Adipose tissue (tissue), 3 donors: Measurements from ENCODE around the gene GARNL3. TPM values are rescaled to one million over a fixed set of nuclear protein-coding genes. Genes with fewer than 3 reads are reported as not detected.

Source experiments
- H3K27ac ChIP-seq: one replicate; pipeline ENCODE4 v1.5.1; 2013; ENCODE audit warnings: low read depth, low read length
- WGBS, 3 donors: extraction: QIAGEN DNeasy Blood & Tissue Kit; methylation state at CpG; one replicate each; pipeline ENCODE4 v1.1.7; 2013; 5-methylcytosine and 5-hydroxymethylcytosine counted together
- polyA plus RNA-seq, 3 donors: library from polyadenylated mRNA; stranded (reverse); fragments of 200-250 nt; gene quantifications; one replicate each; pipeline ENCODE4 v1.2.3, GENCODE V29; 2013
- donor health status: healthy with polysubstance abuse.
- donor health status: Bipolar disorder and iron deficiency.
- donor health status: healthy.

The GARNL3 gene
- polyA plus RNA-seq, 3 donors: 2.4 to 7.5 (median 3.0) TPM

GRCh38 chr9:127232833-127233549, 31.6 kb upstream of the GARNL3 start:
- no peak overlapping the region for H3K27ac ChIP-seq
- WGBS, 3 donors: 82 to 88% (median 83%) methylated on average over 4 of the region's 4 CpGs

- WGBS, 3 donors: 46 to 73% (median 58%) methylated on average over 4 of the region's 4 CpGs
- H3K27ac ChIP-seq: no peak overlapping the region
Measured at GRCh38 chr9:127233550-127233949, 31.0 kb upstream of the GARNL3 start.

- WGBS, 3 donors: 53 to 81% (median 68%) methylated on average over 1 of the region's 1 CpG
- no peak overlapping the region for H3K27ac ChIP-seq
Measured at GRCh38 chr9:127233989-127234388, 30.6 kb upstream of the GARNL3 start.

GRCh38 chr9:127237801-127238200, 26.8 kb upstream of the GARNL3 start:
- H3K27ac ChIP-seq: no peak overlapping the region
- WGBS, 3 donors: 80 to 91% (median 89%) methylated on average over 4 of the region's 4 CpGs

DNA sequence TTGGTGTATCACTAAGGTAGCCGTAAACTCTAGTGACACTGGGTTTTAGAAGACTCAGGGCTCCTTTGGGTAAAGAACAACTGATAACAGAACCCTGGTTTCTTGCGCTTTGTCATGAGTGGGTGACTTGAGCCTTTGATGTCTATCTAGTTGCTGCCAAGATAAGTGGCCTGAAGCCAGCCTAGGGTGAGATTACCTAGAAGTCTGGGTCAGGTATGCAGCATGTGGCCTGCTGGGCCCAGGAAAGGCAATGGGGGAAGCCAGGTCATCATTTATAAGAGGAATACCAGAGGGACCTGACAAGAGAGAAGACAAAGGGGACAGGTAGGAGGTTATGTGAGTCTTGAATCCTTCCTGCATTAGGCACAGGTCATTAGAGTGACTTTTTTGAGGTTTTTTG, 23.2 kb upstream of the GARNL3 start:
- WGBS, 3 donors: 84 to 98% (median 93%) methylated on average over 2 of the region's 2 CpGs

GRCh38 chr9:127244609-127245601, 19.7 kb upstream of the GARNL3 start:
- 5 to 8% (median 5%) methylated on average over 53 of the region's 53 CpGs for WGBS, 3 donors
- H3K27ac ChIP-seq: no peak overlapping the region

More for the DNA sequence above, 23.2 kb upstream of the GARNL3 start:
- H3K27ac ChIP-seq: no peak overlapping the region

GRCh38 chr9:127245637-127246164, 18.9 kb upstream of the GARNL3 start:
- no peak overlapping the region for H3K27ac ChIP-seq
- 31 to 84% (median 82%) methylated on average over 8 of the region's 8 CpGs for WGBS, 3 donors

DNA sequence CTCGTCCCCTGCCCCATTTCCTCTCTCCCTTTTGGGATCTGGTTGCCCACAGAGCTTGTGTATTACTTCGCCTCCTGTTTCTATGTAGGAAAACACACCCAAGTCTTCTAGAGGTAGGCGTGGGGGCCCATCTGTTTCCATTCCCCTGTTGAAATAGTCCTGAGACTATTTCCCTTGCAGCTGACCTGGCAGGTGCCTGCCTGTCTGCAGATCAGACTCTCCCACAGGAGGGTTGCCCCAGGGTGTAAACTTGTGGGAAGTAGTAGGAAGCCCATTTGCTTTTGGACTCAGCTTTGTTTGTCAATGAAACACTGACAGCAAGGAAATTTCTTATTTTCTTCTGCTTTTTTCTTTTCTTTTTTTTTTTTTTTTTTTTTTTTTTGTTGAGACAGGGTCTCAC, 16.3 kb upstream of the GARNL3 start:
- no peak overlapping the region for H3K27ac ChIP-seq
- WGBS, 3 donors: 82 to 91% (median 89%) methylated on average over 3 of the region's 3 CpGs

- no peak overlapping the region for H3K27ac ChIP-seq
- 86 to 92% (median 90%) methylated on average over 5 of the region's 5 CpGs for WGBS, 3 donors
Measured at GRCh38 chr9:127249877-127250276, 14.7 kb upstream of the GARNL3 start.

DNA sequence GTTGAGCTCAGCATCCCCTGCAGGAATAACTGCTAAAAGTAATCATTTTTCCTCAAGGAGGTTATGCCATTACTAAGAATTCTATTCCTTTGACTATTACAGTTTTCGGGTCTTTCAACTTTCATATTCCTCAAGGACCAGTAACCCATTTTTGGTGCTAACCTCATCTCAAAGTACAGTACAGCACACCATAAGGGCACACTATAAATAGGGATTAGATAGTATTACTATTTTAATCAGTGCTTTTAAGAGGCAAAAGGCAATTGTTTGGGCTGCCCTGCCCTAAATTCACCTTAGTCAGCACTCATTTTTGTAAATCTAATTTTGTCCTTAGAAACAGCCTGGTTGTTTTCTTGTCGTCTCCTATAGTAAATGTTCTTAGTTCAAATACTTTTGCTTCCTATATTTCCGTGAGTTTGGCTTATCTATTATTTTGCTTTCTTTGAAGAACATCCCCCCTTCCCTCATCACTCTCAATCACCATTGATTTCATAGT, 13.6 kb upstream of the GARNL3 start:
- no peak overlapping the region for H3K27ac ChIP-seq
- 88 to 91% (median 90%) methylated on average over 3 of the region's 3 CpGs for WGBS, 3 donors

- H3K27ac ChIP-seq: no peak overlapping the region
- 91 to 93% (median 91%) methylated on average over 4 of the region's 4 CpGs for whole genome bisulfite sequencing, 3 donors
Measured at GRCh38 chr9:127252410-127253318, 11.9 kb upstream of the GARNL3 start.

- no peak overlapping the region for H3K27ac ChIP-seq
- 93 to 100% (median 94%) methylated on average over 2 of the region's 2 CpGs for WGBS, 3 donors
Measured at GRCh38 chr9:127253446-127253845, 11.1 kb upstream of the GARNL3 start.

- H3K27ac ChIP-seq: no peak overlapping the region
Measured at GRCh38 chr9:127255692-127256091, 8.9 kb upstream of the GARNL3 start.

DNA sequence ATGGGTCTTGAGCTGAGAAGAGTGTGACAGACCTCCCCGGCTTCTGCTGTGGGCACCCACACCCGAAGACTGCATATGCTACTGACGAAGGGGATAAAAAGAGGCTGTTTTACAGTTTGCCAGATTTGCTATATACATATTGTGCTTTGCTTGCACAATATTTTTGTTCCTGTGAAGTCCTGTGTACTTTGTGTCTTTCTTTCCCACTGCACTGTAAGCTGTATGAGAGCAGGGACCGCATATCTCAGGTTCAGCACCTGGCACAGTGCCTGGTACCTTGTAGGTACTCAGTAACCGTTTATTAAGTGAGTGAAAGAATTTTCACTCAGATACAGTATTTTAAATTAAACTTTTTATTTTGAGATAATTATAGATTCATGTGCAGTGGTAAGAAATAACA, 8.2 kb upstream of the GARNL3 start:
- no peak overlapping the region for H3K27ac ChIP-seq
- 64 to 94% (median 92%) methylated on average over 5 of the region's 5 CpGs for WGBS, 3 donors

GRCh38 chr9:127258606-127259471, 5.7 kb upstream of the GARNL3 start:
- WGBS, 3 donors: 78 to 86% (median 79%) methylated on average over 7 of the region's 7 CpGs
- no peak overlapping the region for H3K27ac ChIP-seq

DNA sequence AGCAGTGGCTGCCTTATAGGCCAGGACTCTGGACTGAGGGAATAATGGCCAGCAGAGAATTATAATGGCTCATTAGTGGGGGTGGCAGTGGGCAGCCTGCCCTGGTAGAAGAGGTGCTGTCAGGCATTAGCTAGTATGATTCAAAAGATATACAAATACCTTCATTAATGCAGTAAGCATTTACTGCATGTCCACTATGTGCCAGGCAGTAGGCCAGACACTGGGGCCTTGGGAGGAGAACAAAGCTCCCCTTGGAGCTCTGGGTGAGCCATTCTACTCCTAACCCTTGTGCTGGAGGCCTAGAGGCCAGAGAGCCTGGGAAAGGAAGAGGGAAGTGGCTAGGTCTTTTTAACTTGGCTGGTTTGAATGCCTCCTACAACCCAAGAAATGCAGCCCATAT, 2.0 kb upstream of the GARNL3 start:
- H3K27ac ChIP-seq: no peak overlapping the region

GRCh38 chr9:127263237-127263636, 1.3 kb upstream of the GARNL3 start:
- H3K27ac ChIP-seq: no peak overlapping the region
- 92 to 96% (median 96%) methylated on average over 9 of the region's 9 CpGs for WGBS, 3 donors
